ENCODE data around the gene HRH2.

DNA sequence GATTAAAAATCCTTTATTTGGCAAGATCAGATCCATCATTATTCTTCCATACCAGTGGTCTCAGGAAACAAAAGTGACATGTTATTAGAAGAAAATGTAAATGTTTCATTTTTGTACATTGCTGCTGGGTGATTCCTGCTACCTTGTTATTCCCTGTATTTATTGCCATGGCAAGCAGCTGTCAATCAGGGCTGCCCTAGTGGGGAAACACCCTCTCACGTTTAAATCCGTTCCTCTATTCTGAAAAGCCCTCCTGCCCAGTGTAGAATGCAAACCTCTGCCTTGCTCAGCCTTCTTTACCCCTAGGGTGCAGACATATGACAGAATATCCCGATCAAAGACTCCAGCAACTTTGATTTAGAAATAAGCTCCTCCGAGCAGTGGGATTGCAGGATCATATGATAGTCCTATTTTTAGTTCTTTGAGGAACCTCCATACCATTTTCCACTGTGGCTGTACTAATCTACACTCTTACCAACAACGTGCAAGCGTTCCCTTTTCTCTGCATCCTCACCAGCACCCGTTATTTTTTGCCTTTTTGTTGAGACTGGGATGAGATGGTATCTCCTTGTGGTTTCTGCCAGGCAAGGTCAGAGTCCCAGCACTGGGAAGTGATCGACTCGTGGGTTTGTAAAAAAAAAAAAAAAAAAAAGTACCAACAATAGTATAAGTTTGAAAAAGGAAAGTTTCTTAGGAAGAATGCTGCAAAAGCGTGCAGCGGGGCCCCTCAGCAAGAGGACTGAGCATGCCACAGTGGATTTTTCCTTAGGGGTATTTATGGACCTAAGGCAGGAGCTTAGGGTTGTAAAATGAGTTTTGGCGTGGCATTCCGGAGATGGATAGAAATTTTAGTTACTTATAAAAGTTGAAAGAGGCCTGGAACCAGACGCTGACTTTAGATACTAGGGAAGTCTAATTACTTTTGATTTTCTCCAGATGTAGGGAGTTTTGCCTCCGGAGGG, 66.7 kb downstream of the HRH2 start:
- TF ChIP-seq POLR2AphosphoS5 (IDR thresholded peaks at IDR 0.05; ENCODE audit: low read depth, low read length) (no peak), SIN3A (IDR thresholded peaks at IDR 0.05; ENCODE audit: borderline replicate concordance, insufficient read depth, low read length) (no peak)
- TF ChIP-seq, protein P1, sequence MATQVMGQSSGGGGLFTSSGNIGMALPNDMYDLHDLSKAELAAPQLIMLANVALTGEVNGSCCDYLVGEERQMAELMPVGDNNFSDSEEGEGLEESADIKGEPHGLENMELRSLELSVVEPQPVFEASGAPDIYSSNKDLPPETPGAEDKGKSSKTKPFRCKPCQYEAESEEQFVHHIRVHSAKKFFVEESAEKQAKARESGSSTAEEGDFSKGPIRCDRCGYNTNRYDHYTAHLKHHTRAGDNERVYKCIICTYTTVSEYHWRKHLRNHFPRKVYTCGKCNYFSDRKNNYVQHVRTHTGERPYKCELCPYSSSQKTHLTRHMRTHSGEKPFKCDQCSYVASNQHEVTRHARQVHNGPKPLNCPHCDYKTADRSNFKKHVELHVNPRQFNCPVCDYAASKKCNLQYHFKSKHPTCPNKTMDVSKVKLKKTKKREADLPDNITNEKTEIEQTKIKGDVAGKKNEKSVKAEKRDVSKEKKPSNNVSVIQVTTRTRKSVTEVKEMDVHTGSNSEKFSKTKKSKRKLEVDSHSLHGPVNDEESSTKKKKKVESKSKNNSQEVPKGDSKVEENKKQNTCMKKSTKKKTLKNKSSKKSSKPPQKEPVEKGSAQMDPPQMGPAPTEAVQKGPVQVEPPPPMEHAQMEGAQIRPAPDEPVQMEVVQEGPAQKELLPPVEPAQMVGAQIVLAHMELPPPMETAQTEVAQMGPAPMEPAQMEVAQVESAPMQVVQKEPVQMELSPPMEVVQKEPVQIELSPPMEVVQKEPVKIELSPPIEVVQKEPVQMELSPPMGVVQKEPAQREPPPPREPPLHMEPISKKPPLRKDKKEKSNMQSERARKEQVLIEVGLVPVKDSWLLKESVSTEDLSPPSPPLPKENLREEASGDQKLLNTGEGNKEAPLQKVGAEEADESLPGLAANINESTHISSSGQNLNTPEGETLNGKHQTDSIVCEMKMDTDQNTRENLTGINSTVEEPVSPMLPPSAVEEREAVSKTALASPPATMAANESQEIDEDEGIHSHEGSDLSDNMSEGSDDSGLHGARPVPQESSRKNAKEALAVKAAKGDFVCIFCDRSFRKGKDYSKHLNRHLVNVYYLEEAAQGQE (IDR thresholded peaks at IDR 0.05; ENCODE audit: insufficient read depth in 1 of 2, low read depth in 2 of 2, low read length in 2 of 2) = no peak
